Coronary artery (tissue), 2 donors: Measurements from ENCODE around the gene PSMG4.

Experiments used
- DNase-seq: peaks from one replicate; pipeline ENCODE4 v3.0.0-alpha.2; 2017; ENCODE audit warnings: low spot score
- H3K27ac ChIP-seq, 2 donors: fragments of 200-600 bp; sonication (generic); one replicate each; pipeline ENCODE4 v1.5.1; 2016 to 2019
- H3K4me3 ChIP-seq: fragments of 200-600 bp; sonication (generic); 2 replicates; pipeline ENCODE4 v1.5.1; 2016; ENCODE audit warnings: mild to moderate bottlenecking, moderate library complexity
- TF ChIP-seq, protein P1 (sequence below): fragments of 200-600 bp; sonication (generic); IDR thresholded peaks from one replicate; pipeline ENCODE4 v1.5.1; 2019; ENCODE audit warnings: antibody characterized with exemption

The PSMG4 gene

DNA sequence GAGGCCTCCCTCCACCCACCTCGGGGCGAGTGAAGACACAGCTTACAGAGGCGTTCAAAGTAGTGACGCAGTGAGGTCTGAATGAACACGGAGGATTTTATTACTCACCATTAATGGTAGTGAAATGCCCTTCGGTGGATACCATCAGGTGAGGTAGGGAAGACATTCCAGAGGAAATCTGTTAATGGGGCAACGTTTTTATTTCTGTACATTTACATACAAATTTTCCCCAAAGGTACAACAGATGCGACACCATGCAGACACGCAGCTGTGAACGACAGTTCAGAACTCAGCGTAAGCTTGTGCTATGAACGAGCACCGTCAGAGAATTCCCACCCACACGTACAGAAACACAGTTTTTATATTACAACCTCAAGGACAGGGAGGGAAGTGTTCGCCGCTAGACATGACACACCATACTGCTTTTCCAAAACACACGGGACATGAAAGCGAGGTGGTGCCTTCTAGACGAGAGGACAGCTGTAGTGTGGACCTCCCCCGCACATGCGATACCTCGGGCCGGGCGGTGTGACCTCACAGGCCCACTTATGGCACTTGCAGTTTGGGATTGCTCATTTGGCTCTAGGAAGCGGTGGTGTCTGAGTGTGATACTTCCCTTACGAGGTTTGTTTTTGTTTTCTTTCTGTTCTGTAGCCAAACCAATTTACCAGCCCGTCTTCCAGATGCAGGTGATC, 10.7 kb downstream of the PSMG4 start:
- H3K4me3 ChIP-seq, result no peak overlapping the region
- TF ChIP-seq, protein P1, sequence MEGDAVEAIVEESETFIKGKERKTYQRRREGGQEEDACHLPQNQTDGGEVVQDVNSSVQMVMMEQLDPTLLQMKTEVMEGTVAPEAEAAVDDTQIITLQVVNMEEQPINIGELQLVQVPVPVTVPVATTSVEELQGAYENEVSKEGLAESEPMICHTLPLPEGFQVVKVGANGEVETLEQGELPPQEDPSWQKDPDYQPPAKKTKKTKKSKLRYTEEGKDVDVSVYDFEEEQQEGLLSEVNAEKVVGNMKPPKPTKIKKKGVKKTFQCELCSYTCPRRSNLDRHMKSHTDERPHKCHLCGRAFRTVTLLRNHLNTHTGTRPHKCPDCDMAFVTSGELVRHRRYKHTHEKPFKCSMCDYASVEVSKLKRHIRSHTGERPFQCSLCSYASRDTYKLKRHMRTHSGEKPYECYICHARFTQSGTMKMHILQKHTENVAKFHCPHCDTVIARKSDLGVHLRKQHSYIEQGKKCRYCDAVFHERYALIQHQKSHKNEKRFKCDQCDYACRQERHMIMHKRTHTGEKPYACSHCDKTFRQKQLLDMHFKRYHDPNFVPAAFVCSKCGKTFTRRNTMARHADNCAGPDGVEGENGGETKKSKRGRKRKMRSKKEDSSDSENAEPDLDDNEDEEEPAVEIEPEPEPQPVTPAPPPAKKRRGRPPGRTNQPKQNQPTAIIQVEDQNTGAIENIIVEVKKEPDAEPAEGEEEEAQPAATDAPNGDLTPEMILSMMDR, result no peak
- DNase-seq, result no peak
- no peak overlapping the region for H3K27ac ChIP-seq

DNA sequence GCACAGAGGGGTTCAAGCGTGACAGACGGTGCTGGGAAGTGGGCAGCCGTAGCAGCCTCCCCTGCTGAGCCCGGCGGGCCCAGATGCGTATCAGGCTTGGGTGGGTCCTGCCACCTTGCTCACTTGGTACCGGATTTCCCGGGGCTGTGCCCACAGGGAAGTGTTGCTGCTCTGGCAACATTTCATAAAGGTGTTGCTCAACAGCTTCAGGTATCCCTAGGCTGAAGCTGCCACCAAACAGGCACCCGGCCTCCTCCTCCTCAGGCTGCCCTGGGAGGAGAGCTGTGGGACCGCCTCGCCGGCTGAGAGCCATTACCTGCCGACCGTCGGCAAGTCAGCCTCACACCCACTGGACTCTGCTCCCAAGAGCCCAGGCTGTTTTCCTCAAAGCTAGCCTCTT, 11.5 kb downstream of the PSMG4 start:
- no peak for DNase-seq
- Histone ChIP-seq H3K4me3 (no peak overlapping the region), H3K27ac (no peak overlapping the region)
- TF ChIP-seq, protein P1, result no peak

DNA sequence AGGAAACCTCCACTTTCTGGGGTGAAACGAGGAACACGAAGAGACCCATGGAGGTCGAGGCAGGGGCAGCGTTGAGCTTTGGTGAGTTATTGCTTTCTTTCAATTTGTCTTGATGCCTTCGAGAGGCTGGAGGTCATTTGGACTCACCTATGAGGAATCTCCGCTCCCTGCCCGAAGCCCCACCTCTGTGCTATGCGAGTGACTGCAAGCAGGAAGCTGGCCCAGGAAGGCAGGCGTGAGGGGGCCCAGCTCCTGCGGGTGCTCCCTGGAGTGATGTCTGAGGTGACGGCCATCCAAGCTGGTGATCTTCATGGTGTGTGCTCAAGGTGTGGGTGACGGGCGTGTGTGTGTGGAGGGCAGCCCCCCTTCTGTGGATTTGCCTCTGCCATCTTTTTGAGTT, 13.0 kb downstream of the PSMG4 start:
- no peak overlapping the region for H3K27ac ChIP-seq
- no peak for DNase-seq
- no peak overlapping the region for H3K4me3 ChIP-seq
- TF ChIP-seq, protein P1, result no peak

DNA sequence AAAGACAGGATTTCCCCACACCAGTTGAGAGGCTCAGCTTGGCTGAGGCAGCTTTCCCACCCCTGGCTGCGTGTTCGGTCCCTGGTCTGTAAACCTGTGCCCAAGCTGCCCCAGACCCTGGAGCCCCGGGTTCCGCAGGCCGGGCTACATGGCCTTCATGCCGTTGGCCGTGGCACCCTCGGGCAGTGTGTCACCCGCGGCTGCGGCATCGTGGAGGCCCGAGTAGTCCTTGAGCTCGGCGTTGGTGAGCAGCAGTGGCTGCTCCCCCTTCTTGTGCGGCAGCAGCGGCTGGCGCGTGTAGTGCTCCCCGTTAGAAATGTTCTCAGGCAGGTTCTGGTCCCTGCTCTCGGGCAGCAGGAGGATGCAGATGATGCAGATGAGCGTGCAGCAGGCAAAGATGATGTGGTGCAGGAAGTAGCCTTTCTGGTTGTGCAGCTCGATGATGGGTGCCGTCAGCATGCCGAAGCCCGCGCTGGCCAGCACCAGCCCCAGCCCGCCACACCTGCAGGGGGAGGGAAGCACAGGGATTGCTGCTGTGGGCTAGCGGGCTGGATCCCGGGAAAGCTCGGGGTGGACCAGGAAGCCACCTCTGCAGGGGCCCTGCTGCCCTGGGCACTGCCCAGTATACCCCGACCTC, 14.3 kb downstream of the PSMG4 start:
- Histone ChIP-seq H3K4me3 (no peak overlapping the region), H3K27ac (no peak overlapping the region)
- TF ChIP-seq, protein P1, result no peak
- no peak for DNase-seq

DNA sequence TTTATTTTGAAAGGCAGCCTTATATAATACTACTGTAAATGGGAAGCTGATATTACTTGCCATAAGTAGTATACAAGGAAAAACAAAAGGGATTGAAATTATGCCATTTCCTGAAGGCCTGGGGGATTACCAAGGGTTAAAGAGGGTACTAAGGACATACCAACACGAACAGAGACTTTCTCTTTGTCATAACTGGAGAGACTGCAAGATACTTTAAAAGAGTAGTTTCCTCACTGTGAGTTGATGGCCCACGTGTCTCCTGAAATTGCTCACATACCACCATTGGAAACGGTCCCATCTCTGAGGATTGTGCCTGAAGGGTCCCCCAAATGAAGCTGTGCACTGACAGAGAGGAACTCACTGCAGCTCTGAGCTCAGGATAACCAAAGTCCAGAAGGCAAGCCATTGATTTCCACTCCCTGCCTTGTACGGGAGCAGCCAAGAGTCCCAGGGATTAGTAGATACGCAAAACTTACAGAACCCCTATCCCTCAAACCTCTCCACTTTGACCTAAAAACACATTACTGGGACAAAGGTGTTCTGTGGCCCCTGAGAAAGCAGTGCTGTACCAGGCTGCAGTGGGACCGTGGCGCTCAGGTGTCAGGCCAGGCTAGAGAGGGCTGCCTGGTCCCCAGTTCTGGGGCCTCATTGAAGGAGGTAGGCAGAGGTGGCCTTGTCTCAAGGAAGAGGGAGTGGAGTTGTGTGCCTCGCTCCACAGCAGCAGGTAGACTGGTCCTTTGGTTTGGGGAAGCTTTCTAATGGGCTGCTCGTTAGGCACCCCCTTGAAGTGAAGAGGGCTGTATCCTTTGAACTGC, 15.2 kb downstream of the PSMG4 start:
- no peak for DNase-seq
- Histone ChIP-seq H3K4me3 (no peak overlapping the region), H3K27ac (no peak overlapping the region)
- TF ChIP-seq, protein P1, result no peak

DNA sequence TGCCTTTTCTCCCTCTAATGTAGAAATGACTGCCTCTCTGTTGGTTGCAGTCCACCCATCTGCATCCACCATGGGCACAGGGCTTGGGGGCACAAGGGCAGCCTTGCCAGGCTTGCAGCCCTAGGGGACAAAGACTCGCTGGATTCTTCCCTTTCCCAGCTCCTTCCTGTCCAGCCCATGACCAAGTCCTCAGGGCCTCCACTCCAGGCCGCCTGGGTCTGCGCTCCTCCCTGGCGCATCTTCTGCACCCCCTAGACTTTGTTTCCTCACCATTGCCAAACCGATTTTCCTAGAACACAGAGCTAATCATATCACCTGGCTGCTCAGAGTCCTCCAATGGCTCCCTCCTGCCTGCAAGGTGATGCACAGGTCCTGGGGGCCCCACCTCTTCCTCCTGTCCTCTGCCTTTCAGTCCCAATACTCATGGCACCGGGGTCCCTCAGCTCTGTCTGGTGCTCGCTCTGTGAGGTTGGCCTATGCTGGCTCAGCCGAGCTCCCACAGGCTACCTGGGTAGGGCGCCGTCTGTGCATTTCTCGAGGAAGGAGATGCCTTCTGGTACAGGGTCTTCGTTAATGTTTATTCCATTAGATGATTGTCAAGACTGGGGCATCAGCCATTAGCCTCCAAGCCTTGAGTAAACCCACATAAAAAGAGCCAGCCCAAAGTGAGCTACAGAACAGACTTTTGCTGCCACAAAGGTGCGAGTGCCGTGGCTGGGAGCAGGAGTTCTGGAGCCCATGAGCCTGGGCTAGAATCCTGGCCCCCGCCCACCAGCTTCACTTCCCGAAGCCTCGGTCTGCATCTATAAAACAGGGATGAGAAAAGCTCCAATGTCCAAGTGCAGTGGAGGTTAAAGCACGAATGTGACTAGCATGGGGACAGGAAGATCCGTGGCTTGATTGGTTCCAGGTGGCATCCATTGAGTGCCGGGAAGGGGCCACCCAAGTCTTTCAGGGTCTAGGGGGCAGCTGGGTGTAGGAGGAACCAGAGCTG, 17.7 kb downstream of the PSMG4 start:
- DNase-seq, result no peak
- TF ChIP-seq, protein P1, result no peak
- Histone ChIP-seq H3K27ac (no peak overlapping the region), H3K4me3 (no peak overlapping the region)
